Stimulated activated CD8-positive, alpha-beta memory T cell treated with anti-CD3 and anti-CD28 coated beads, Interleukin-4, amount 100 ng/mL, for 1 hour (primary cell): ENCODE data around the gene FAM193B.

ENCODE experiments used
- DNase-seq, 2 donors: peaks; one replicate each; pipeline ENCODE4 v3.0.0-alpha.2; 2020; ENCODE audit warnings: low read depth in 2 of 2, low spot score in 1 of 2

Gene FAM193B

DNA sequence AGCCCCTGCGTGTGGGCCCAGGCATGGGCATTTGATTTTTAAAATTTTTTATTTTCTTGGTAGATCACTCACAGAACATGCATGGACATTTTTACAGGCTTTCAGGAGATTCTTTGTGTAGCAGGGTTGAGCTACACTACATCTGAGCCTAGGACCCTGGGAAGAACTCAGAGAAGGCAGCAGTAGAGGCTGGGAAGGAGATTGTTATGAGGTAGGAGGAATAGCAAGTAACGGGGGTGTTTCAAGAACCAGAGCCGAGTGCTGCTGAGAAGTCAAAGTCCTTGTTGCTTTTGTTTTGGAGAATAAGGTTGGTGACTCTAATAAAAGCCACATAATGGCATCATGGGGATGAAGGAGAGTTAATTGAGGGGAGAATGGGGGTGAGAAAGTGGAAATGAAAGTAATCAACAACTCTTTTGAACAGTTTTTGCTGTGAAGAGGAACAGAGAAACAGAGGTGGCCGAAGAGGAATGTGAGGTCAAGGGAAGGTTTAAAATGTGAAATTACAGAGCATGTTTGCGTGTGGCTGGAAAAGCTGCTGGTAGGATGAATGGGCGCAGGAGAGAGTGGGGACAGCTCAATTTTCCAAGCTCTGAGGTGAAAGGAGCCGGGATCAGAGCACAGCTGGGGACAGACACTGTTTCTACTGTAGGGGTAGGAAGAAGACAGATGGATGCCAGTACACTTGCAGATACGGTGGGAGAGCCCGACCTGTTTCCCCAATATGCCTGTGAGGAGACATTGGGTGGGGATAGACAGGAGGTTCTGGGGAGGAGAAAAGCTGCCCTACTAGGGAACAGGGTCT is 52.3 kb downstream of the FAM193B start:
- DNase-seq: no peak

DNA sequence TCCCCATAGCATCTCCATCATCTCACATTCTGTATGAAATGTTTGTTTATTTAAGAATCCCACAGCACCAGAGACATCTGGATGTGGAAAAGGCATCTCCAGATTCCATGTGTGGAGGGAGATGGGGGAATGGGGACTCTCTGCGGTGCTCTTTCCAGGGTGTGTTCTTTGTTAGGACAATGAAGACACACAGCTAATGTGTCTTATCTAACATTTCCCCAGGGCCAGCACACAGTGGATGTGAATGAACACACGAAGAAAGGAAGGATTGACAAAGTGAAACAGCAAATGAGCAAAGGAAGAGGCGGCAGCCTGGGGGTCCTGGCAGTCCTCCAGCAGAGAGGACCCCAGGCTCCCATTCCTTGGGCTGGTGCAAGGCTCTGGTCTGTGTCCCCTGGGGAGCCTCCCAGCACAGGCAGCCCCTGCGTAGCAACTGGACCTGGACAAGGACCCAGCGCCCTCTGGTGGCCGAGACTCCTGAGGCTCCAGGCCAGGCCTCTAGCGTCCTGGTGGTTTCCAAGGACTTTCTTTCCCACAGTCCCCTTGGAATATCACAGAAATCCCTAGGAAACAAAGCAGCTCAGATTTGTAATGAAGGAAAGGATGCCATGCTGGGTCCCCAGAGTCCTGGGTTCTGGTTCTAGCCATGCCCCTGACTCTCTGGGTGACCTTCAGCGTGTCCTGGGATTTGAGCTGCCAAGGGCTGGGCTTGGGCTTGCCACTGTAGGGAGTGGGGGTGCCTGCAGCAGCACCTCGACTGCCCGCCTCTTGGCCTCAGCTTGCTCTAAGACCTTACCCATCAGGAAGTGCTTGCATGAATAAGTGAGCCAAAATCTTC is 53.5 kb downstream of the FAM193B start:
- DNase-seq: peak; percentile 78 to 82

DNA sequence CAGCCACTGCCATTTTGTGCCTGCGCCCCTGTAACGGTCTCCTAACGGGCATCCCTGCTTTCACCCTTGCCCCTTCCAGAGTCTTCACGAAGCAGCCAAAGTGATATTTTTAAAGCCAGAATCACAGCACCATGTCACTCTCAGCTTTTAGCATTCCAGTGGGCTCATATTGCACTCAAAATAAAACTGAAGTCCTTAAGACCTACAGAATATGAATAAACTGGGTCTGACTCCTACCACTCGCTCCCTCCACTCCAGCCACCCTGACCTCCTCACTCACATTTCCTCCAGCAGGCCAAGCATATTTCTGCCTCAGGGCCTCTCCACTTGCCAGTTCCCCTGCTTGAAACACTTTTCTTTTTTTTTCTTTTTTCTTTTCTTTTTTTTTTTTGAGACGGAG is 54.5 kb downstream of the FAM193B start:
- no peak for DNase-seq

DNA sequence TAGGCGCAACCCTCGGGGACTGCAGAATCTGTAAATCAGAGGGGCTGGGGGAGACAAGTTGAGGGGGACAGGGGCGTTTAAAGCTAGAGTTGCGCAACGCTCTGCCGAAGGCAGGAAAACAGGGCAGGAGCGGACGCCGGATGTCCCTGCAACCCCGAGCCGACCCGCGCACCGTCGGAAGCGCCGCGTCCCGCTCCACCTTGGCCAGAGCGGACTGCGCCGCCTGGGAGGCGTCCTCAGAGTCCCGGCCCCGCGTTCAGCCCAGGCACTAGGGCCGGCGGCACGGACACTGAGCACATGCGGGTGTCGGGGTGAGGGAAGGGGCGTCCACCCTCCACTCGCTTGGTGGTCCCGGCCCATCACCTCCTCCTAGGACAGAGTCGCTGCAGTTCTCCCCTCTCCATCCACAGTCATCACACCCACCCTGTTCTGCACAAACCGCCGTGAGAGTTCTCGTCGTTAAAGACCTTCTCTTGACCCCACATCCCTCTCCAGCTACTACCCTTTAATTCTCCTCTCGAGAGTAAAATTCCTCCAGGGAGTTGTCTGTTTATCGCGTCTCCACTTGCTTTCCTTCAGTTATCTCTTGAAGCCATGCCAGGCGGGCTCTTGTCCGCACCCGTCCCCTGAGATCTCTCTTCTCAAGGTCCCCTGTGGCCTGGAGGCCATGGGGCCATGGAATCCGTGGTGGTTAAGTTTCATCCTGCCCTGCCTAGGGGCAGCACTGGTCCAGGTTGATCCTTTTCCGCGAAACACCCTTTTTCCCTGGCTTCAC is 56.2 kb downstream of the FAM193B start:
- DNase-seq: no peak

DNA sequence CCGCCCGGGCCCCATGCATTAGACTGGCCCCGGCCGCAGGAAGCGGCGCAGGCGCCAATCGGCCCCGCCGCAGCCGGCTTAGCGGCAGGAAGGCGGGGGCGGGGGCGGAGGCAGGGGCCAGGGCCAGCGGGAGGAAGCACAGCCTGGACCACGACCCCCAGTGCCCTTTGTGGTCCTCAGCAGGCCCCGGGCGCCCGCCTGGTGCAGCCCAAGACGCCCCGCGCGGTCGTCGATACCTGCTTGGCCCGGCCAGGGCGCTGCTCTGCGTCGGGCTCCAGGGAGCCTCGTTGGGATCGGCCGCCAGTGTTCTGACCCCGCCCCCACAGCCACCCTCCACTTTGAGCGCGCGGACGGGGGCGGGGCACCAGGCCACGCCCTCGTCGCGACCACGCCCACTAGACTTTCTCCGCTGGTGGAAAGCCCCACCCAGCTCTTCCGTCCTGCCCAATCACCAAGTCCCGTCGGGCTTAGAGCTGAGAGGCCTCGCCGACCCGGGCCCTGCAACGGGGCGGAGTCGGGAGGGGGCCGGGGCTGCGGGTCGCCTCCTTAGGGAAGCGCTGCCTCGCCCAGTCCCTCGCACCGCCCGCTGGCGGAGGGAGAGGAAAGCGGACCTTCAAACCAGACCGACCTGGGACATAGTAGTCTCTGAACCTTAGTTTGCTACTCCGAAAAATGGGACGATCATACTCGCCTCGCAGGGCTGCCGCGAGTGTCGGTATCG is 56.9 kb downstream of the FAM193B start, which contains the start of gene PDLIM7:
PDLIM7 (minus strand) TSS at position 313 of the 721 bp plus-strand sequence. CDS start 1,092 bp downstream, outside the sequence.
- peak; percentile 84 to 90 for DNase-seq

DNA sequence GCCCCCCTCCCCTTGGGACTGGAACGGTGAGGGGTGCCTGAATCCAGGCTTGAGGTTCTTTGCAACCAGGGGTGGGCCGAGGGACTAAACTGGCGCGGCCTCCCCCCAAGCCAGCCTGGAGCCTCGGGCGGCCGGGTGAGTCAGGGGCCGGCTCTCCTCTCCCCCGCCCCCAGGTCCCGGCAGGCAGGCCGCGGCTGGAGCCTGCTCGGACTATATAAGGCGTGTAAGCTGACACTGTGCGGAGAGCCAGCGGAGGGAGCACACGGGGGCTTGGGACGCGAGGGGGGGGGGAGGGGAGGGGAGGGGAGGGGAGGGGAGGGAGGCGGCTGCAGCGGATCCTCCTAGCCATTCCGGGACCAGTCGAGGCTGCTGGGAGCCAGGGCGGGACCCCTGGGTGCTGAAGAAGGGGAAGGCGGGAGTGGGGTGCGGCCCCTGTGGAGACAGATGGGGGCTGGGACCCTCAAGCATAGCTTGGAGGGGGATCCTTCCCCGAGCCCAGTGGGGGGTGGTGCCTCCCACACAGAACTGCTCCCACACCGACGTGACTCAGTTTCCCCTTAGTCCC is 57.6 kb downstream of the FAM193B start:
- no peak for DNase-seq

DNA sequence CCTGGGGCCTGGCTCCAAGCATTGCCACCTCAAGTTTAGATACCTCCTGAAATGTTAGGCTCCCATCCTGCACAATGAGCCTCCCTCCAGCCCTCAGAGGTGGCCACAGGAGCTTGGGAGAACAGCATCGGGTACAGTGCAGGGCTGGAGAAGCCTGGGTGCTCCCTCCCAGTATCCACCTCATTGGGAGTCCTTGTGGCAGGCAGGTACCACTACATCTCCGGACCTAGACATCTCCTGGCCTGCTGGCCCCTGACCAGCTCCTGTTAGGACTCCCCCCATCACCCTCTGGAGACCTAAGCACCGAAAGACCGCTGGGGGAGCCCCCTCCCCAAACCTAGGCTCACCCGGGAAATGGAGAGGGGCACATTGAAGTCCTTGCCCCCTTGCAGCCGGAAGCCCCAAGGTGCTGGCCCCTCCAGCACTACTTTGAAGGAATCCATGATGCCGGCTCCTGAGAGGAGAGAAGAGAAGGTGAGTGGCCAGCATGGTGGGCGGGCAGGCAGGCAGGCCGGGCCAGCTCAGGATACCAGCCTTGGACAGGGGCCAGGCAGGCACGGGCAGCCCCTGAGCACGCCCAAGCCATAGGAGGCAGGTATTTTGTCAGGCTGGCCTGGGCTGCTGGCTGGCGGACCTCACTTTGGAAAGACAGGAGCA is 58.2 kb downstream of the FAM193B start:
- DNase-seq: no peak

DNA sequence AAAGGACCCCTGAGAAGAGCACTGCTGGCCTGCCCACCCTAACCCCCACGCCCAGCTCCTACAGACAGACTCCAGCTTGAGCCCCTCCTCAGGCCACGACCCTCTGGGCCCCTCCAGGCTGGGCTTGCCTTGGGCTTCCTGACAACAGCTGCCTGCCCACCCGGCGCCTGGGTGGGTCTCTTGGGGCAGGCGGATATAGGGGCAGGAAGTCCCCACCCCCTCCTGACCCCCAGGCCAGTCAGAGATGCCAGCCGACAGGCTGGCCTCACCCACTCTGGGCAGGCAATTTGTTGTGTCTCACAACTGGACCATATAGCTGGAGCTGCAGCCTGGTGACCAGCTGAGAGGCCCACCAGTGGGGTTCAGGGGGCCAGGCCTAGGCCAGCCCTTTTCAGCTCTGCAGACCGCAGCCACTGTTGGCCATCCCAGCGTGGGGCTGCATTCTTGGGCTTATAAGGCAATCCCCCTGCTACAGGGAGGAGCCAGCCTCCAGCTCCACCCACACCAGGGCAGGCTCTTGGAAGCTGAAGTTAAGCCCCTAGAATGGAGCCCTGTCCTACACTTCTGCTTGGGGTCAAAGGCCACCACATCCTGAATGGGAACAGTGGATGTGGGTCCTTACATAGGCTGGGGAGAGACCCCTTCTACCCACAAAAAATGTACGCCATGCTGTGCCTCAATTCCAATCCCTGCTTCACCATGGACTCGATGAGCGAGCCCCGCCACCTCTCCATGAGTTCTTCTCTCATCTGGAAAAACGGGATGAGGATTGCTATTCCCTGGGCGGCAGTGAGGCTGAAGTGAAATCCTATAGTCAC is 58.9 kb downstream of the FAM193B start:
- no peak for DNase-seq

DNA sequence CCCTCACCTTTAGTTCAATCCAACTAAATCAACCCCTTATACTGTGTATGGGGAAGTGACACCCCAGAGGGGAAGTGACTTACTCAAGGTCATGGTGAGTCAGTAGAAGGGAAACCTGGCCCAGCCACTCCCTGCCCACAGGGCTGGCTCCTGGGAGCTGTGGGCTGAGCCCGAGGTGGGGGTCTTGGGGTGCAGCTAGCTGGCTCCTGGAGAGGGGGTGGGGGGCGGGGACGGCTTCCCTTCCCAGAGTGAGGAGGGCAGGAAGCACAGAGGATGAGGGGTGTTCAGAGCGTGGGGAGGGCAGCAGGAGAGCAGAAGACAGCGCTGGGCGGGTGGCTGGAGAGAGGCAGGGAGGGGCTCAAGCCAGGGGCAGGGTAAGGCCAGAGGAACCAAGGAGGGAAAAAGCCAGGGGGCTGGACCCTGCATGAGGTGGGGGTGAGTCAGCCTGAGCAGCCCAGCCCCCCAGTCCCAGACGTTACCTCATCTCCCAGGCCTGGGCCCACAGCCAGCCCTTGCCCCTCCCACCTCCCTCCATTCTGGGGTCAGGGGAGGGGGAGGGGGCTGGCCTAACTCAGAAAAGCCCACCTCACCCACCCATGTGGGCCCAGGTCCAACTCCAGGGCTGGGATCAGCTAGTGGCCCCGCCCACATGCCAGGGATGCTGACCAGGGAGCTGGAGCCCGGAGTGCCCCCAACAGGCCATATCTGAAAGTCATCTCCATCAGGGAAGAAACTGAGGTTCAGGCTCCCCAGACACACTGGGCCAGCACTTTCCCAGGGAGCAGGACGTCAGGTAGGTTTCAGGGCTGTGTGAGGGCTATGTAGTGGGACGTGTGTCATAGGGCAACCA is 59.8 kb downstream of the FAM193B start:
- no peak for DNase-seq

DNA sequence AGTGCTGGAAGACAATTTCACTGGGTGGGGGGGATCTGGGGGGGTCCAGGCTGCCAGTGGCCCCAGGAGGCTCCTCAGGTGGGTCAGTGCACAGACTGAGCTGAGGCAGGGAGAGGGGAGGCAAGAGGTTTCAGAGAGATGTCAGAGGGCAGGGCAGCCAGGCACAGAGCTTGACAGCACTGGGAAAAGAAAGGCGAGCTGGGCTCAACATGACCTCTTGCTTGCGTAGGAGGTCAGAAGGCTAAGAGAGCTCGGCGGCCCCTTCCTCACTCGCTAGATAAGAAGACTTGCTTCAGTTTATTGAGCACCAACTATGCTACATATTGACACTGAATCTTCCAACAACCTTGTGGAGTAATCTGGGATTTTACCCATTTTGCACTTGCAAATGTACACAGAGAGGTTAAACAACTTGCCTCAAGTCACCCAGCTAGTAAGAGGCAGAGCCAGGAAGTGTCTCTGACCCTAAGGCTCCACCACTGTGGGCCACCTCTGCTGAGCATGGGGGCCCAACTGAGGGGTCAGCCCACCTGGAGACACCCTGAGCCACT is 60.5 kb downstream of the FAM193B start:
- no peak for DNase-seq

DNA sequence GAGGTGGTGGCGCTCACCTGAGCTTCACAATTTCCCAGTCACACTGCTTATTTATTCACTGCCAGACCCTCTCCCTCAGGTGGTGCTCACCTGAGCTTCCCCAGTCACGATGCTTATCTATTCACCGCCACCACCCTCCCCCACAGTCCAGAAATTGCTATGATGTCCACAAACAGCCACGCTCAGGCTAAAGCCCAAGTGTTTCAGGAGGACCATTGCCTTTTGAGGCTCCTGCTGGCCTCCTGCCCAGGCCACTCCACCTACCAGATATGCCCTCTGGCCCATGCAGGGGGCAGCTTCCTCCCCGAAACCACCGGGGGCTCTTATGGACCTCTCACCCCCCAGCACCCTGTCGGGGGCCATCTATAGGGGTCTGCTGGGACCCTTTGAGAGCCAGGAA is 61.5 kb downstream of the FAM193B start:
- no peak for DNase-seq

DNA sequence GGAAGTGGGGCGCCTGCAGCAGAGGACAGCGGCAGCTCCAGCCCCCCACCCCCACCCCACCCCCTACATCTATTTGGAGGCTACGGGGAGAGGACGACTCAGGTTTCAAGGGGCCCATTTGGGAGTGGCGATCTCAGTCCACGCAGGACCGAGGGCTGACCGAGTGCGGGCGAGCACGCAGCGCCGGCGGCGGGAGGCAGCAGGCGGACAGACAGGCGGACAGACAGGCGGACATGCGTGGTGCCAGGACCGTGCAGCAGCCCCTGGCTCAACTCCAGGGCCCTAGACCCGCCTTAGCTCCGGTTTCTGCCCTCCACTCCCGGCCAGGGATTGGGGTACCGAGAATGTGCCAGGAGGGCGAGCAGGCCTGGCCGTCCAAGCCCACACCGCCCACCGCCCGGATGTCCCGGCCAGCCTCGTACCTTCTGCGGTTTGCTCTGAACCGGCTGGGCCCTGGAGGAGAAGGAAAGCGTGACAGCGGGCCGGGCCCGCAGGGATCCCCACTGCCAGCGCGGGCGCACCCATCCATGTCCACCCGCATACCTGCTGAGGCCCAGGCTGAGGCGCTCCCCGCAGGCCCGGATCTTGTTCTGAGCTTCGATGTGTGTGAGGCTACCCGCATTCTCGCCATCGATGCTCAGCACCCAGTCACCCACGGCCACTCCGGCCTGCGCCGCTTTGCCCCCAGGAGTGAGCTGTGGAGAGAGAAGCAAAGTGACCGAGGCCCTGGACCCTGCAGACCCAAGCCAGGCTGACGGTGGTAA is 62.2 kb downstream of the FAM193B start:
- no peak for DNase-seq

DNA sequence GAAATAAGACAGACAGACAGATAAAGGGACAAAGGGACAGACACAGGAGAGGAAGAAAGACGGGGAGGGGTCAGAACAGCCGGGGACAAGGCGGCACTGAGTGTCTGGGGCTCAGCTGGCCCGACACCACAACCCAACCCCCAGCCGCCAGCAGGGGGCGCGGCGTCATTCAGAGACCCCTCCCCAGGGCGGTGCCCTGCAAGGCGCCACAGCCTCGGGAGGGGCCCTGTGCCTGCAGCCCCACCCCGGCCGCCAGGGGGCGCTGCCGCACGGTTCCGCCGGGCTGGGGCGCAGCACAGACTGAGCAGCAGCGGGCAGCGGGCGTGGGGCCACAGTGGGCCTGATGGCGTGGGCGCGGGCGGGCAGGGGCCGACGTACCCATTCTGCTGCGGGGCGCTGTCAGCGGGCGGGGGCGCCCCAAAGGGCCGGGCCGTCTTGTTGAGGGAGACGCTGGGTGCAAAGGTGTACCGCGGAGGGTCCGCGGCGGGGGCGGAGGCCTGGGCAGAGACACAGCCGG is 62.9 kb downstream of the FAM193B start:
- no peak for DNase-seq

DNA sequence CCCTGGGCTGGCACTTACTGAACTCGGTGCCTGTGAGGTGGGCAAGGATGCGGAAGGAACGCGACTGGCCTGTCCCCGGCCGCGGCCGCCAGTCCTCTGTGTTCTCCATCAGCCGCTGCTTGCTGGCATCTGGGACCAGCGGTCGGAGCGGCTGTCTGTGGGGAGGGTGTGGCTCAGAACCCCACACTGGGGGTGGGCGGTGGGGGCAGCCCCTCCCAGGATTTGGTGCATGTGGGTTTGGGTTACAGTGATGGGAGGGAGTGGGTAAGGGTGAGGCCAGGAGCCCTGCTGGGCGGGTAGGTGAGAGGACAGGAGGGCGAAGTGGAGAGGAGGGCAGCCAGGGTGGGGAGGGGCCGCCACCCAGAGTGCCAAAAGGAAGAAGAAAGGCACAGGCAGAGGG is 63.4 kb downstream of the FAM193B start:
- no peak for DNase-seq

DNA sequence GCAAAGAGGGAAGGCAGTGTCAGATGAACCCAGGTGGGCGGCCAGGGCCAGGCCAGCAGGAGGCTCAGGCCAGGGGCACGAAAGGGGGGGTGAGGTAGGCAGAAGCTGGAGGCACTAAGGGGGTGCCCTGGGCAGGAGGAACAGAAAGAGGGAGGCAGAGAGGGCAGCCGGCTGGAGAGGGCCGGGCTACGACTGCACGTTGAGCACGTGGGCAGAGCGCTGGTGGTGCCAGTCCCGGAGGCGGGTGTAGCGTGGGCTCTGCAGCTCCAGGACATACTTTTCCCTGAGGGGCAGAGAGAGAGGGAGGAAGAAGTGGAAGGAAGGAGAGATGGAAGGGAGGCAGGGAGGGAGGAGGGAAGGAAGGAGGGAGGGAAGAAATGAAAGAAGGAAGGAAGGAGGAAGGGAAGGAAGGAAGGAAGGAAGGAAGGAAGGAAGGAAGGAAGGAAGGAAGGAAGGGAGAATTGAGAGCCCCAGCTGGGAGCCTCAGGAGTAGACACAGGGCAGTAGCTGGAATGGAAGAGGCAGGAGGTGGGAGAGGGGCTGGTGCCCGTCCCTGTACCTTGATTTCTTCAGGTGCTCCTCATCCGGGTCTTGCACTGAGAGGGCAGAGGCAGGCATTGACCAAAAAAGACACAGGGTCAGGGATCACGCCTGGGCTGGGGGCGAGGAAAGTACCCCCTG is 63.9 kb downstream of the FAM193B start:
- DNase-seq: no peak

DNA sequence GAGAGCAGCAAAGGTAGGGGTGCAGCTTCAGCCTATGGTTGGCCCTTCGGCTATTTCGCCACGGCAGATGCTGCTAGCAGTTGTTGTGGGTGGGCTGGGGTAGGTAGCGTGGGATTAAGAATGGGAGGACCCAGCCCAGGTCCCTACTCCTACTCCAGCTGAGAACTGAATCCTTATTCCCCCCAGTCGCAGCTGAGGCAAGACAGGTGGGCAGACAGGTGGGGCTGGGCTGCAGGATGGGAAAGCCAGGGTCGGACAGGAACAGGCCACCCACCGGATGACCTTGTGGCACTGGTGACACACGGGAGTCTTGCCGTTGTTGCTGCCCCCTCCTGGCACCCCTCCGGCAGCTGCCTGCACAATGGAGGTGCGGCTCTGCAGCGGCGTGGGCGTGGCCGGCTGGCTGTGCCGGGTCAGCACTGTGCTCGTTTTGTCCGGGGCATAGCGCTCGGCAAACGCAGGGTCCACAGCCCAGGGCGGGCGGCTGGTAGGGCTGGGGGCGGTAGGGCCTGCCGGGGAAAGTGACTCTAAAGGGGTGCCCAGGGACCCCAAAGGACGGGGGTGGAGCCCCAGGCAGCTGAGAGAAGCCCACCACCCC is 65.1 kb downstream of the FAM193B start:
- no peak for DNase-seq
